K562 (cell line): ENCODE measurements around the gene C16orf92. TPM values are rescaled to one million over a fixed set of nuclear protein-coding genes. Genes with fewer than 3 reads are reported as not detected.

Experiments used
- ELF1 ChIP-seq: fragments of 200-800 bp; sonication (Bioruptor generic); IDR thresholded peaks from 2 replicates; pipeline ENCODE4 v1.6.1; 2016; ENCODE audit warnings: missing genetic modification characterization, missing compliant biosample characterization
- FUS ChIP-seq: fragments of 200-400 bp; formaldehyde crosslinking; optimal IDR thresholded peaks from 2 replicates; pipeline ENCODE3; 2017; ENCODE audit warnings: low read depth, low read length
- PHF8 ChIP-seq: fragments of 200-600 bp; sonication (generic); IDR thresholded peaks from 2 replicates; pipeline ENCODE4 v1.6.1; 2012; ENCODE audit warnings: mixed run types, mild to moderate bottlenecking, inconsistent platforms, low read length, moderate library complexity, borderline replicate concordance
- POLR2B ChIP-seq: fragments of 450-650 bp; IDR thresholded peaks from 2 replicates; pipeline ENCODE4 v1.6.1; 2018; ENCODE audit warnings: low read depth; ENCODE audit not compliant: partially characterized antibody
- TBL1XR1 ChIP-seq, 2 experiments: IDR thresholded peaks; 2 replicates each; pipeline ENCODE4 v1.6.1; 2012; ENCODE audit warnings: improper control_type of control experiment in 2 of 2, low read length in 2 of 2, mild to moderate bottlenecking in 1 of 2
- YBX1 ChIP-seq: fragments of 450-650 bp; IDR thresholded peaks from 2 replicates; pipeline ENCODE4 v1.7.1; 2016; ENCODE audit warnings: mild to moderate bottlenecking
- ZNF384 ChIP-seq: IDR thresholded peaks from 2 replicates; pipeline ENCODE4 v1.6.1; 2012; ENCODE audit warnings: low read depth, low read length, improper control_type of control experiment
- ZNF764 ChIP-seq: fragments of 250-450 bp; sonication (Bioruptor Pico); IDR thresholded peaks from 2 replicates; pipeline ENCODE4 v1.4.0; 2020; ENCODE audit warnings: low read depth, mild to moderate bottlenecking, moderate library complexity
- polyA plus RNA-seq, 8 experiments: library from polyadenylated mRNA; depleted of rRNA in 4 of 8; stranded (reverse) in 5 of 8; unstranded in 3 of 8; fragments of >200 nt; fragmentation: Nextera tagmentation in 2 of 8; fragmentation: Illumina TruSeq in 1 of 8; extraction: Ambion mirVana in 2 of 8; extraction: Trizol in 1 of 8; gene quantifications; 2 replicates each; pipeline versions ENCODE4 v1.2.1 to v1.2.3, GENCODE V29; 2011 to 2014; ENCODE audit warnings: inconsistent platforms in 1 of 8, missing spikeins in 1 of 8
- total RNA-seq, 7 experiments: library from RNA; depleted of rRNA in 6 of 7; stranded (reverse); fragments of >200 nt in 6 of 7; fragmentation: Illumina TruSeq in 2 of 7; extraction: Trizol in 2 of 7; gene quantifications; 2 replicates each; pipeline versions ENCODE4 v1.2.1 to v1.2.3, GENCODE V29; 2011 to 2021; ENCODE audit warnings: low replicate concordance in 1 of 7
- TF ChIP-seq, protein P1 (sequence below), 2 experiments: fragments of 450-650 bp in 1 of 2; sonication (generic) in 1 of 2; formaldehyde crosslinking in 1 of 2; IDR thresholded peaks; 2 replicates each; pipeline versions ENCODE4 v1.7.1 to v1.9.0; 2016 to 2022; ENCODE audit warnings: inconsistent platforms in 1 of 2, mild to moderate bottlenecking in 1 of 2, missing genetic modification reagents in 1 of 2
- TF ChIP-seq, protein P2 (sequence below): fragments of 450-650 bp; formaldehyde crosslinking; IDR thresholded peaks from 2 replicates; pipeline ENCODE4 v1.4.0; 2022; ENCODE audit warnings: missing genetic modification characterization
- TF ChIP-seq, protein P3 (sequence below): fragments of 250-450 bp; sonication (Bioruptor Pico); IDR thresholded peaks from 2 replicates; pipeline ENCODE4 v1.4.0; 2020; ENCODE audit warnings: borderline replicate concordance
- TF ChIP-seq, protein P4 (sequence below), 2 experiments: fragments of 450-650 bp; IDR thresholded peaks; 2 replicates each; pipeline ENCODE4 v1.6.1; 2016

The C16orf92 gene
- total and polyA plus RNA-seq, 9 of the 15 experiments (the other 6 are each of a cell fraction or from before 2014, with no cell fraction given) = not detected

DNA sequence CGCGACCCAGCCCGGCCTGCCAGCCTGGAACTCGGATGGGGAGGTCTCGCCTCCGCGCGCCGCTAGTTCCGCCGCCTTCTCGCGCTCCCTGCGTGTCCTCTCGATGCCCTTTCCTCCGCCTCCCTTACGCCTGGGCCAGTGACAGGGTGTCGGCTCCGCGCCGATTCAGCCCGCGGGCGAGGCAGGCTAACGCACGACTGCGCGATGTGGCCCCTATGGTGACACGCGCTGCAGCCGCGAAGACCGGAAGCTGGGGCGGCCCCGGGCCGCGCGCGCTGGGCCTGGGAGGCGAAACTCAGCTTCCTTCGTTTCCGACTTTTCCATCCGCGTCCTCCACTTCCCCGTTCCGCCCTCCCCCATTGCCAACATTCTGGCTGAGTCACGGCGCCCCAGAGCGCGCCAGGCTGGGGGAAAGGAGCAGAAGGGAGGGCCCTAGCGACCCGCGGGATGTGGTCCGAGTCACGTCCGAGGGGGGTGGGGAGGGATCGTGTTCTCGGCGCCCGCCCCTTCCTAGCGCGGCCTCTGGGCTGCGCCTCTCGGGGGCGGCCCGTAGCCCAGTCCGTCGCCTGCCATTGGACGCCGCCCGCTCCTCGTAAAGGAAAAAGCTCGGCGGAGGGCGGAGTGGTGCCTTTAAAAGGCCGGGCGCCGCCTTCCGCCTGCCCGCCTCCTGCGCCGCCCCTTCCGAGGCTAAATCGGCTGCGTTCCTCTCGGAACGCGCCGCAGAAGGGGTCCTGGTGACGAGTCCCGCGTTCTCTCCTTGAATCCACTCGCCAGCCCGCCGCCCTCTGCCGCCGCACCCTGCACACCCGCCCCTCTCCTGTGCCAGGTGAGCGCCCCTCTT is 42.3 kb downstream of the C16orf92 start, which contains the start of gene ALDOA (continued):
- TF ChIP-seq ELF1 (peak; percentile 91), ZNF384 (no peak), TBL1XR1 (IDR thresholded peaks at IDR 0.05; ENCODE audit: low read length in 2 of 2) (peak in 1 of 2 experiments; percentile 39; a peak in 2 of 4 replicates), YBX1 (no peak), FUS (peak; percentile 81), PHF8 (peak; percentile 68; the same call in 1 of the 2 replicates), ZNF764 (CRISPR knock-in tag) (peak; percentile 46; the same call in 1 of the 2 replicates), POLR2B (peak; percentile 96)
- TF ChIP-seq, protein P1, sequence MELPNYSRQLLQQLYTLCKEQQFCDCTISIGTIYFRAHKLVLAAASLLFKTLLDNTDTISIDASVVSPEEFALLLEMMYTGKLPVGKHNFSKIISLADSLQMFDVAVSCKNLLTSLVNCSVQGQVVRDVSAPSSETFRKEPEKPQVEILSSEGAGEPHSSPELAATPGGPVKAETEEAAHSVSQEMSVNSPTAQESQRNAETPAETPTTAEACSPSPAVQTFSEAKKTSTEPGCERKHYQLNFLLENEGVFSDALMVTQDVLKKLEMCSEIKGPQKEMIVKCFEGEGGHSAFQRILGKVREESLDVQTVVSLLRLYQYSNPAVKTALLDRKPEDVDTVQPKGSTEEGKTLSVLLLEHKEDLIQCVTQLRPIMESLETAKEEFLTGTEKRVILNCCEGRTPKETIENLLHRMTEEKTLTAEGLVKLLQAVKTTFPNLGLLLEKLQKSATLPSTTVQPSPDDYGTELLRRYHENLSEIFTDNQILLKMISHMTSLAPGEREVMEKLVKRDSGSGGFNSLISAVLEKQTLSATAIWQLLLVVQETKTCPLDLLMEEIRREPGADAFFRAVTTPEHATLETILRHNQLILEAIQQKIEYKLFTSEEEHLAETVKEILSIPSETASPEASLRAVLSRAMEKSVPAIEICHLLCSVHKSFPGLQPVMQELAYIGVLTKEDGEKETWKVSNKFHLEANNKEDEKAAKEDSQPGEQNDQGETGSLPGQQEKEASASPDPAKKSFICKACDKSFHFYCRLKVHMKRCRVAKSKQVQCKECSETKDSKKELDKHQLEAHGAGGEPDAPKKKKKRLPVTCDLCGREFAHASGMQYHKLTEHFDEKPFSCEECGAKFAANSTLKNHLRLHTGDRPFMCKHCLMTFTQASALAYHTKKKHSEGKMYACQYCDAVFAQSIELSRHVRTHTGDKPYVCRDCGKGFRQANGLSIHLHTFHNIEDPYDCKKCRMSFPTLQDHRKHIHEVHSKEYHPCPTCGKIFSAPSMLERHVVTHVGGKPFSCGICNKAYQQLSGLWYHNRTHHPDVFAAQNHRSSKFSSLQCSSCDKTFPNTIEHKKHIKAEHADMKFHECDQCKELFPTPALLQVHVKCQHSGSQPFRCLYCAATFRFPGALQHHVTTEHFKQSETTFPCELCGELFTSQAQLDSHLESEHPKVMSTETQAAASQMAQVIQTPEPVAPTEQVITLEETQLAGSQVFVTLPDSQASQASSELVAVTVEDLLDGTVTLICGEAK (IDR thresholded peaks at IDR 0.05) = peak; percentile 83
- TF ChIP-seq, protein P1 (CRISPR knock-in tag; IDR thresholded peaks at IDR 0.05) = no peak
- TF ChIP-seq, protein P2, sequence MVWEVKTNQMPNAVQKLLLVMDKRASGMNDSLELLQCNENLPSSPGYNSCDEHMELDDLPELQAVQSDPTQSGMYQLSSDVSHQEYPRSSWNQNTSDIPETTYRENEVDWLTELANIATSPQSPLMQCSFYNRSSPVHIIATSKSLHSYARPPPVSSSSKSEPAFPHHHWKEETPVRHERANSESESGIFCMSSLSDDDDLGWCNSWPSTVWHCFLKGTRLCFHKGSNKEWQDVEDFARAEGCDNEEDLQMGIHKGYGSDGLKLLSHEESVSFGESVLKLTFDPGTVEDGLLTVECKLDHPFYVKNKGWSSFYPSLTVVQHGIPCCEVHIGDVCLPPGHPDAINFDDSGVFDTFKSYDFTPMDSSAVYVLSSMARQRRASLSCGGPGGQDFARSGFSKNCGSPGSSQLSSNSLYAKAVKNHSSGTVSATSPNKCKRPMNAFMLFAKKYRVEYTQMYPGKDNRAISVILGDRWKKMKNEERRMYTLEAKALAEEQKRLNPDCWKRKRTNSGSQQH (CRISPR knock-in tag) = peak; percentile 34; the same call in 1 of the 2 replicates
- TF ChIP-seq, protein P3, sequence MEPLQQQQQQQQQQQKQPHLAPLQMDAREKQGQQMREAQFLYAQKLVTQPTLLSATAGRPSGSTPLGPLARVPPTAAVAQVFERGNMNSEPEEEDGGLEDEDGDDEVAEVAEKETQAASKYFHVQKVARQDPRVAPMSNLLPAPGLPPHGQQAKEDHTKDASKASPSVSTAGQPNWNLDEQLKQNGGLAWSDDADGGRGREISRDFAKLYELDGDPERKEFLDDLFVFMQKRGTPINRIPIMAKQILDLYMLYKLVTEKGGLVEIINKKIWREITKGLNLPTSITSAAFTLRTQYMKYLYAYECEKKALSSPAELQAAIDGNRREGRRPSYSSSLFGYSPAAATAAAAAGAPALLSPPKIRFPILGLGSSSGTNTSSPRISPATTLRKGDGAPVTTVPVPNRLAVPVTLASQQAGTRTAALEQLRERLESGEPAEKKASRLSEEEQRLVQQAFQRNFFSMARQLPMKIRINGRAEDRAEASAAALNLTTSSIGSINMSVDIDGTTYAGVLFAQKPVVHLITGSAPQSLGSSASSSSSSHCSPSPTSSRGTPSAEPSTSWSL = no peak
- TF ChIP-seq, protein P4, sequence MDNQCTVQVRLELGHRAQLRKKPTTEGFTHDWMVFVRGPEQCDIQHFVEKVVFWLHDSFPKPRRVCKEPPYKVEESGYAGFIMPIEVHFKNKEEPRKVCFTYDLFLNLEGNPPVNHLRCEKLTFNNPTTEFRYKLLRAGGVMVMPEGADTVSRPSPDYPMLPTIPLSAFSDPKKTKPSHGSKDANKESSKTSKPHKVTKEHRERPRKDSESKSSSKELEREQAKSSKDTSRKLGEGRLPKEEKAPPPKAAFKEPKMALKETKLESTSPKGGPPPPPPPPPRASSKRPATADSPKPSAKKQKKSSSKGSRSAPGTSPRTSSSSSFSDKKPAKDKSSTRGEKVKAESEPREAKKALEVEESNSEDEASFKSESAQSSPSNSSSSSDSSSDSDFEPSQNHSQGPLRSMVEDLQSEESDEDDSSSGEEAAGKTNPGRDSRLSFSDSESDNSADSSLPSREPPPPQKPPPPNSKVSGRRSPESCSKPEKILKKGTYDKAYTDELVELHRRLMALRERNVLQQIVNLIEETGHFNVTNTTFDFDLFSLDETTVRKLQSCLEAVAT (IDR thresholded peaks at IDR 0.05) = peak; percentile 79 to 81; a peak in 2 of 4 replicates
